T-helper 1 cell treated with Interleukin-12 subunit alpha and Interleukin-12 subunit beta and Interleukin-4 antibody, amounts not matched to agents 30 μg/mL and 1 μg/mL, for 36 hours (primary cell): Measurements from ENCODE around the gene SGO1.
"Not testable (repeated sequence)": the region's sequence is repeated elsewhere in the genome, so short reads cannot be mapped to it uniquely, and the experiment has no call there.

Source experiments
- H3K27ac Mint-ChIP-seq: one replicate; pipeline ENCODE4 v1.8.0; 2021; ENCODE audit warnings: mild to moderate bottlenecking, mixed read lengths
- H3K27me3 Mint-ChIP-seq: one replicate; pipeline ENCODE4 v1.8.0; 2021; ENCODE audit warnings: low read depth, mixed read lengths
- H3K36me3 Mint-ChIP-seq: one replicate; pipeline ENCODE4 v1.8.0; 2021; ENCODE audit warnings: low read depth, mixed read lengths
- H3K4me1 Mint-ChIP-seq: one replicate; pipeline ENCODE4 v1.8.0; 2021; ENCODE audit warnings: low read depth, mixed read lengths
- H3K4me3 Mint-ChIP-seq: one replicate; pipeline ENCODE4 v1.8.0; 2021; ENCODE audit warnings: mild to moderate bottlenecking, moderate library complexity, mixed read lengths
- H3K9me3 Mint-ChIP-seq: one replicate; pipeline ENCODE4 v1.8.0; 2021; ENCODE audit warnings: mixed read lengths

The SGO1 gene

GRCh38 chr3:20185679-20186599 lies at the start of gene SGO1:
TSS of gene SGO1 (minus strand) at chr3:20186206. CDS start at chr3:20184027, 2,179 bp downstream.
- Mint-ChIP-seq H3K36me3 (peaks cover 6% of the 10 kb centered on the region), H3K4me1 (peaks cover 19% of the 10 kb centered on the region), H3K27ac (no peak within 1 kb of the TSS), H3K9me3 (no peaks in the 10 kb centered on the region), H3K4me3 (no peak within 1 kb of the TSS), H3K27me3 (no peaks in the 10 kb centered on the region)

- Mint-ChIP-seq H3K27me3 (no peaks in the 10 kb centered on the region), H3K4me3 (no peak overlapping the region), H3K4me1 (peaks cover 1% of the 10 kb centered on the region), H3K27ac (no peak overlapping the region), H3K9me3 (no peaks in the 10 kb centered on the region), H3K36me3 (no peaks in the 10 kb centered on the region)
These were observed 49.8 kb upstream of the SGO1 start for GRCh38 chr3:20235796-20236195.

- peaks cover 1% of the 10 kb centered on the region for H3K4me1 Mint-ChIP-seq
- H3K27me3 Mint-ChIP-seq = no peaks in the 10 kb centered on the region
- no peaks in the 10 kb centered on the region for H3K36me3 Mint-ChIP-seq
- H3K27ac Mint-ChIP-seq = no peak overlapping the region
- no peaks in the 10 kb centered on the region for H3K9me3 Mint-ChIP-seq
- H3K4me3 Mint-ChIP-seq = no peak overlapping the region
These were observed 47.1 kb upstream of the SGO1 start for GRCh38 chr3:20232906-20233780.

GRCh38 chr3:20230954-20231353 lies 44.9 kb upstream of the SGO1 start:
- H3K27ac Mint-ChIP-seq = no peak overlapping the region
- H3K36me3 Mint-ChIP-seq = no peaks in the 10 kb centered on the region
- peaks cover 1% of the 10 kb centered on the region for H3K4me1 Mint-ChIP-seq
- no peaks in the 10 kb centered on the region for H3K9me3 Mint-ChIP-seq
- no peak overlapping the region for H3K4me3 Mint-ChIP-seq
- peaks cover 10% of the 10 kb centered on the region for H3K27me3 Mint-ChIP-seq

GRCh38 chr3:20225769-20226168 lies 39.8 kb upstream of the SGO1 start:
- no peak overlapping the region for H3K4me3 Mint-ChIP-seq
- H3K36me3 Mint-ChIP-seq = no peaks in the 10 kb centered on the region
- no peaks in the 10 kb centered on the region for H3K4me1 Mint-ChIP-seq
- H3K27ac Mint-ChIP-seq = no peak overlapping the region
- no peaks in the 10 kb centered on the region for H3K9me3 Mint-ChIP-seq
- peaks cover 25% of the 10 kb centered on the region for H3K27me3 Mint-ChIP-seq

GRCh38 chr3:20222274-20222673 lies 36.3 kb upstream of the SGO1 start:
- no peak overlapping the region for H3K27ac Mint-ChIP-seq
- H3K36me3 Mint-ChIP-seq = no peaks in the 10 kb centered on the region
- H3K27me3 Mint-ChIP-seq = peaks cover 20% of the 10 kb centered on the region
- H3K4me3 Mint-ChIP-seq = no peak overlapping the region
- no peaks in the 10 kb centered on the region for H3K9me3 Mint-ChIP-seq
- H3K4me1 Mint-ChIP-seq = no peaks in the 10 kb centered on the region

- no peaks in the 10 kb centered on the region for H3K36me3 Mint-ChIP-seq
- H3K4me3 Mint-ChIP-seq = no peak overlapping the region
- H3K27me3 Mint-ChIP-seq = peaks cover 13% of the 10 kb centered on the region
- H3K9me3 Mint-ChIP-seq = no peaks in the 10 kb centered on the region
- no peaks in the 10 kb centered on the region for H3K4me1 Mint-ChIP-seq
- H3K27ac Mint-ChIP-seq = no peak overlapping the region
These were observed 32.2 kb upstream of the SGO1 start for GRCh38 chr3:20218215-20218614.

GRCh38 chr3:20215636-20216035 lies 29.6 kb upstream of the SGO1 start:
- Mint-ChIP-seq H3K4me3 (no peak overlapping the region), H3K27me3 (peaks cover 8% of the 10 kb centered on the region), H3K27ac (no peak overlapping the region), H3K9me3 (no peaks in the 10 kb centered on the region), H3K4me1 (no peaks in the 10 kb centered on the region), H3K36me3 (no peaks in the 10 kb centered on the region)

GRCh38 chr3:20213491-20213890 lies 27.5 kb upstream of the SGO1 start:
- H3K4me1 Mint-ChIP-seq, H3K36me3 Mint-ChIP-seq, H3K9me3 Mint-ChIP-seq, H3K4me3 Mint-ChIP-seq, H3K27ac Mint-ChIP-seq: not testable (repeated sequence)
- H3K27me3 Mint-ChIP-seq = peaks cover 10% of the 10 kb centered on the region

- H3K27ac Mint-ChIP-seq, H3K4me1 Mint-ChIP-seq, H3K4me3 Mint-ChIP-seq, H3K9me3 Mint-ChIP-seq, H3K36me3 Mint-ChIP-seq: not testable (repeated sequence)
- H3K27me3 Mint-ChIP-seq = peaks cover 24% of the 10 kb centered on the region
These were observed 21.9 kb upstream of the SGO1 start for GRCh38 chr3:20207945-20208344.

- not testable (repeated sequence) for H3K4me3 Mint-ChIP-seq, H3K36me3 Mint-ChIP-seq, H3K4me1 Mint-ChIP-seq, H3K9me3 Mint-ChIP-seq, H3K27ac Mint-ChIP-seq
- peaks cover 28% of the 10 kb centered on the region for H3K27me3 Mint-ChIP-seq
These were observed 19.9 kb upstream of the SGO1 start for GRCh38 chr3:20205898-20206297.

- Mint-ChIP-seq H3K27me3 (peaks cover 11% of the 10 kb centered on the region), H3K36me3 (peaks cover 2% of the 10 kb centered on the region), H3K27ac (no peak overlapping the region), H3K9me3 (no peaks in the 10 kb centered on the region), H3K4me3 (no peak overlapping the region), H3K4me1 (peaks cover 9% of the 10 kb centered on the region)
These were observed 15.1 kb upstream of the SGO1 start for GRCh38 chr3:20201143-20201542.

- no peak overlapping the region for H3K4me3 Mint-ChIP-seq
- H3K36me3 Mint-ChIP-seq = peaks cover 2% of the 10 kb centered on the region
- H3K27ac Mint-ChIP-seq = no peak overlapping the region
These were observed 11.8 kb upstream of the SGO1 start for GRCh38 chr3:20197775-20198174.

GRCh38 chr3:20194793-20195460 lies 8.9 kb upstream of the SGO1 start:
- Mint-ChIP-seq H3K9me3 (no peaks in the 10 kb centered on the region), H3K27me3 (no peaks in the 10 kb centered on the region), H3K36me3 (peaks cover 2% of the 10 kb centered on the region), H3K4me1 (peaks cover 12% of the 10 kb centered on the region), H3K27ac (no peak overlapping the region), H3K4me3 (no peak overlapping the region)

More at GRCh38 chr3:20197775-20198174, 11.8 kb upstream of the SGO1 start:
- Mint-ChIP-seq H3K4me1 (peaks cover 12% of the 10 kb centered on the region), H3K9me3 (no peaks in the 10 kb centered on the region), H3K27me3 (peaks cover 4% of the 10 kb centered on the region)
